ENCODE measurements around the gene SIK3. TPM values are rescaled to one million over a fixed set of nuclear protein-coding genes. Genes with fewer than 3 reads are reported as not detected.

SIK3 gene
- total and polyA plus RNA-seq, 2 experiments from 2014 or later: 6.1 to 33.9 TPM

DNA sequence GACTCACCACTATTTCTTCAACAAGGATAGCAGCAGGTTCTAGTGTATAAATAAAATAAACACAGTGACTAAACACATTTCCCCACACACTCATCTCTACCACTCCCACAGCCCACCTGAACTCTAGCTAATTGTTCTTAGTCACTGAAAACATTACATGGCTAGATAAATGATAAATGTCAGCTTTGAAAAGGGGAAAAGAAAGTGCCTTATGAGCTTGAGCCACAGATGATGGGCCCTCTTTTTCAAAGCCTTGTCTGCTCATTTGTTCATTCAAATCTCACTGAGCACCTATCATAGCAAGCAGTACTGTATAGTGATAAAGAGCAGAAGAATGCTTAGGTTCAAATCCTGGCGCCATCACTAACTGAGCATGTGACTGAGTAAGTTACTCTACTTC, 58.3 kb downstream of the SIK3 start (continued):
- TF ChIP-seq, protein P1, sequence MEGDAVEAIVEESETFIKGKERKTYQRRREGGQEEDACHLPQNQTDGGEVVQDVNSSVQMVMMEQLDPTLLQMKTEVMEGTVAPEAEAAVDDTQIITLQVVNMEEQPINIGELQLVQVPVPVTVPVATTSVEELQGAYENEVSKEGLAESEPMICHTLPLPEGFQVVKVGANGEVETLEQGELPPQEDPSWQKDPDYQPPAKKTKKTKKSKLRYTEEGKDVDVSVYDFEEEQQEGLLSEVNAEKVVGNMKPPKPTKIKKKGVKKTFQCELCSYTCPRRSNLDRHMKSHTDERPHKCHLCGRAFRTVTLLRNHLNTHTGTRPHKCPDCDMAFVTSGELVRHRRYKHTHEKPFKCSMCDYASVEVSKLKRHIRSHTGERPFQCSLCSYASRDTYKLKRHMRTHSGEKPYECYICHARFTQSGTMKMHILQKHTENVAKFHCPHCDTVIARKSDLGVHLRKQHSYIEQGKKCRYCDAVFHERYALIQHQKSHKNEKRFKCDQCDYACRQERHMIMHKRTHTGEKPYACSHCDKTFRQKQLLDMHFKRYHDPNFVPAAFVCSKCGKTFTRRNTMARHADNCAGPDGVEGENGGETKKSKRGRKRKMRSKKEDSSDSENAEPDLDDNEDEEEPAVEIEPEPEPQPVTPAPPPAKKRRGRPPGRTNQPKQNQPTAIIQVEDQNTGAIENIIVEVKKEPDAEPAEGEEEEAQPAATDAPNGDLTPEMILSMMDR (conservative IDR thresholded peaks at IDR 0.05; ENCODE audit: low read depth in 2 of 2): no peak
- TF ChIP-seq CREB1 (CRISPR knock-in tag; IDR thresholded peaks at IDR 0.05; ENCODE audit: low read depth): no peak
- no peak for TF ChIP-seq EZH2 (IDR thresholded peaks at IDR 0.05; ENCODE audit: low read depth, unreplicated experiment)
- TF ChIP-seq, protein P2, sequence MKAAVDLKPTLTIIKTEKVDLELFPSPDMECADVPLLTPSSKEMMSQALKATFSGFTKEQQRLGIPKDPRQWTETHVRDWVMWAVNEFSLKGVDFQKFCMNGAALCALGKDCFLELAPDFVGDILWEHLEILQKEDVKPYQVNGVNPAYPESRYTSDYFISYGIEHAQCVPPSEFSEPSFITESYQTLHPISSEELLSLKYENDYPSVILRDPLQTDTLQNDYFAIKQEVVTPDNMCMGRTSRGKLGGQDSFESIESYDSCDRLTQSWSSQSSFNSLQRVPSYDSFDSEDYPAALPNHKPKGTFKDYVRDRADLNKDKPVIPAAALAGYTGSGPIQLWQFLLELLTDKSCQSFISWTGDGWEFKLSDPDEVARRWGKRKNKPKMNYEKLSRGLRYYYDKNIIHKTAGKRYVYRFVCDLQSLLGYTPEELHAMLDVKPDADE (IDR thresholded peaks at IDR 0.05): no peak

DNA sequence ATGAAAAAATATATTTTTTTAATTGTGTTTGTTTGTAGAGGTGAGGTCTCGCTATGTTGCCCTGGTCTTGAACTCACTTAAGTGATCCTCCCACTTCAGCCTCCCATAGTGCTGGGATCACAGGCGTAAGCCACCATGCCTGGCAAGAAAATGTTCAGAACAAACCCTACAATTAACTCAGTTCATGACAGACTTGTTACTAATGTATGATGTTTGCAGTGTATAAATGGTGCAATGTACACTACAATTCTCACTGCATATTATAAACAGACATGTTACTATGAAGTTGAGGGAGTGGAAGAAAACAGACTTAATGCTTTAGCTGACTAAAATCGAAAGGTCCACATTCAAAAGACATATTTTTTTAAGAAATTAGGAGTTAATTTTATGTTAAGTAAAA, 59.0 kb downstream of the SIK3 start:
- no peaks in the 10 kb centered on the region for H3F3A ChIP-seq (replicated peaks; ENCODE audit: low read depth)
- no peak overlapping the region for H3K4me2 ChIP-seq
- no peak overlapping the region for H3K4me3 Mint-ChIP-seq
- no peak overlapping the region for H3K4me3 ChIP-seq
- H2AFZ ChIP-seq: no peak overlapping the region
- no peak overlapping the region for H3K27ac Mint-ChIP-seq
- no peak for ATAC-seq
- H3K4me1 Mint-ChIP-seq: peaks cover 21% of the 10 kb centered on the region
- no peaks in the 10 kb centered on the region for H3K36me3 Mint-ChIP-seq (ENCODE audit: low read depth)
- no peaks in the 10 kb centered on the region for H3K27me3 ChIP-seq (ENCODE audit: insufficient read depth)
- H3K9me2 ChIP-seq (ENCODE audit: insufficient read depth): no peaks in the 10 kb centered on the region
- peaks cover 8% of the 10 kb centered on the region; the same call in 1 of the 2 replicates for H4K20me1 ChIP-seq (replicated peaks; ENCODE audit: insufficient read depth)
- no peaks in the 10 kb centered on the region for H3K27me3 Mint-ChIP-seq (ENCODE audit: insufficient read depth, low read depth, poor library complexity)
- H3K9me3 Mint-ChIP-seq: no peaks in the 10 kb centered on the region
- H3K27ac ChIP-seq (ENCODE audit: low read depth): no peak overlapping the region
- no peaks in the 10 kb centered on the region for H3K36me3 ChIP-seq (ENCODE audit: insufficient read depth)
- H3K4me1 ChIP-seq (ENCODE audit: insufficient read depth): peaks cover 16% of the 10 kb centered on the region; the same call in 1 of the 2 replicates
- no peak for DNase-seq (ENCODE audit: low spot score)
- peaks cover 67% of the 10 kb centered on the region for H3K79me2 ChIP-seq (replicated peaks; ENCODE audit: insufficient read depth)
- TF ChIP-seq EZH2phosphoT487 (IDR thresholded peaks at IDR 0.05; ENCODE audit: unreplicated experiment) (no peak), NANOG (IDR thresholded peaks at IDR 0.05; ENCODE audit: borderline replicate concordance) (no peak), CREB1 (CRISPR knock-in tag; IDR thresholded peaks at IDR 0.05; ENCODE audit: low read depth) (no peak), JUNB (IDR thresholded peaks at IDR 0.05; ENCODE audit: unreplicated experiment) (no peak), STAT1 (IDR thresholded peaks at IDR 0.05; ENCODE audit: unreplicated experiment) (no peak)
- TF ChIP-seq, protein P3, sequence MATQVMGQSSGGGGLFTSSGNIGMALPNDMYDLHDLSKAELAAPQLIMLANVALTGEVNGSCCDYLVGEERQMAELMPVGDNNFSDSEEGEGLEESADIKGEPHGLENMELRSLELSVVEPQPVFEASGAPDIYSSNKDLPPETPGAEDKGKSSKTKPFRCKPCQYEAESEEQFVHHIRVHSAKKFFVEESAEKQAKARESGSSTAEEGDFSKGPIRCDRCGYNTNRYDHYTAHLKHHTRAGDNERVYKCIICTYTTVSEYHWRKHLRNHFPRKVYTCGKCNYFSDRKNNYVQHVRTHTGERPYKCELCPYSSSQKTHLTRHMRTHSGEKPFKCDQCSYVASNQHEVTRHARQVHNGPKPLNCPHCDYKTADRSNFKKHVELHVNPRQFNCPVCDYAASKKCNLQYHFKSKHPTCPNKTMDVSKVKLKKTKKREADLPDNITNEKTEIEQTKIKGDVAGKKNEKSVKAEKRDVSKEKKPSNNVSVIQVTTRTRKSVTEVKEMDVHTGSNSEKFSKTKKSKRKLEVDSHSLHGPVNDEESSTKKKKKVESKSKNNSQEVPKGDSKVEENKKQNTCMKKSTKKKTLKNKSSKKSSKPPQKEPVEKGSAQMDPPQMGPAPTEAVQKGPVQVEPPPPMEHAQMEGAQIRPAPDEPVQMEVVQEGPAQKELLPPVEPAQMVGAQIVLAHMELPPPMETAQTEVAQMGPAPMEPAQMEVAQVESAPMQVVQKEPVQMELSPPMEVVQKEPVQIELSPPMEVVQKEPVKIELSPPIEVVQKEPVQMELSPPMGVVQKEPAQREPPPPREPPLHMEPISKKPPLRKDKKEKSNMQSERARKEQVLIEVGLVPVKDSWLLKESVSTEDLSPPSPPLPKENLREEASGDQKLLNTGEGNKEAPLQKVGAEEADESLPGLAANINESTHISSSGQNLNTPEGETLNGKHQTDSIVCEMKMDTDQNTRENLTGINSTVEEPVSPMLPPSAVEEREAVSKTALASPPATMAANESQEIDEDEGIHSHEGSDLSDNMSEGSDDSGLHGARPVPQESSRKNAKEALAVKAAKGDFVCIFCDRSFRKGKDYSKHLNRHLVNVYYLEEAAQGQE (IDR thresholded peaks at IDR 0.05; ENCODE audit: unreplicated experiment): no peak
- TF ChIP-seq, protein P2 (IDR thresholded peaks at IDR 0.05): no peak
- TF ChIP-seq, protein P4, sequence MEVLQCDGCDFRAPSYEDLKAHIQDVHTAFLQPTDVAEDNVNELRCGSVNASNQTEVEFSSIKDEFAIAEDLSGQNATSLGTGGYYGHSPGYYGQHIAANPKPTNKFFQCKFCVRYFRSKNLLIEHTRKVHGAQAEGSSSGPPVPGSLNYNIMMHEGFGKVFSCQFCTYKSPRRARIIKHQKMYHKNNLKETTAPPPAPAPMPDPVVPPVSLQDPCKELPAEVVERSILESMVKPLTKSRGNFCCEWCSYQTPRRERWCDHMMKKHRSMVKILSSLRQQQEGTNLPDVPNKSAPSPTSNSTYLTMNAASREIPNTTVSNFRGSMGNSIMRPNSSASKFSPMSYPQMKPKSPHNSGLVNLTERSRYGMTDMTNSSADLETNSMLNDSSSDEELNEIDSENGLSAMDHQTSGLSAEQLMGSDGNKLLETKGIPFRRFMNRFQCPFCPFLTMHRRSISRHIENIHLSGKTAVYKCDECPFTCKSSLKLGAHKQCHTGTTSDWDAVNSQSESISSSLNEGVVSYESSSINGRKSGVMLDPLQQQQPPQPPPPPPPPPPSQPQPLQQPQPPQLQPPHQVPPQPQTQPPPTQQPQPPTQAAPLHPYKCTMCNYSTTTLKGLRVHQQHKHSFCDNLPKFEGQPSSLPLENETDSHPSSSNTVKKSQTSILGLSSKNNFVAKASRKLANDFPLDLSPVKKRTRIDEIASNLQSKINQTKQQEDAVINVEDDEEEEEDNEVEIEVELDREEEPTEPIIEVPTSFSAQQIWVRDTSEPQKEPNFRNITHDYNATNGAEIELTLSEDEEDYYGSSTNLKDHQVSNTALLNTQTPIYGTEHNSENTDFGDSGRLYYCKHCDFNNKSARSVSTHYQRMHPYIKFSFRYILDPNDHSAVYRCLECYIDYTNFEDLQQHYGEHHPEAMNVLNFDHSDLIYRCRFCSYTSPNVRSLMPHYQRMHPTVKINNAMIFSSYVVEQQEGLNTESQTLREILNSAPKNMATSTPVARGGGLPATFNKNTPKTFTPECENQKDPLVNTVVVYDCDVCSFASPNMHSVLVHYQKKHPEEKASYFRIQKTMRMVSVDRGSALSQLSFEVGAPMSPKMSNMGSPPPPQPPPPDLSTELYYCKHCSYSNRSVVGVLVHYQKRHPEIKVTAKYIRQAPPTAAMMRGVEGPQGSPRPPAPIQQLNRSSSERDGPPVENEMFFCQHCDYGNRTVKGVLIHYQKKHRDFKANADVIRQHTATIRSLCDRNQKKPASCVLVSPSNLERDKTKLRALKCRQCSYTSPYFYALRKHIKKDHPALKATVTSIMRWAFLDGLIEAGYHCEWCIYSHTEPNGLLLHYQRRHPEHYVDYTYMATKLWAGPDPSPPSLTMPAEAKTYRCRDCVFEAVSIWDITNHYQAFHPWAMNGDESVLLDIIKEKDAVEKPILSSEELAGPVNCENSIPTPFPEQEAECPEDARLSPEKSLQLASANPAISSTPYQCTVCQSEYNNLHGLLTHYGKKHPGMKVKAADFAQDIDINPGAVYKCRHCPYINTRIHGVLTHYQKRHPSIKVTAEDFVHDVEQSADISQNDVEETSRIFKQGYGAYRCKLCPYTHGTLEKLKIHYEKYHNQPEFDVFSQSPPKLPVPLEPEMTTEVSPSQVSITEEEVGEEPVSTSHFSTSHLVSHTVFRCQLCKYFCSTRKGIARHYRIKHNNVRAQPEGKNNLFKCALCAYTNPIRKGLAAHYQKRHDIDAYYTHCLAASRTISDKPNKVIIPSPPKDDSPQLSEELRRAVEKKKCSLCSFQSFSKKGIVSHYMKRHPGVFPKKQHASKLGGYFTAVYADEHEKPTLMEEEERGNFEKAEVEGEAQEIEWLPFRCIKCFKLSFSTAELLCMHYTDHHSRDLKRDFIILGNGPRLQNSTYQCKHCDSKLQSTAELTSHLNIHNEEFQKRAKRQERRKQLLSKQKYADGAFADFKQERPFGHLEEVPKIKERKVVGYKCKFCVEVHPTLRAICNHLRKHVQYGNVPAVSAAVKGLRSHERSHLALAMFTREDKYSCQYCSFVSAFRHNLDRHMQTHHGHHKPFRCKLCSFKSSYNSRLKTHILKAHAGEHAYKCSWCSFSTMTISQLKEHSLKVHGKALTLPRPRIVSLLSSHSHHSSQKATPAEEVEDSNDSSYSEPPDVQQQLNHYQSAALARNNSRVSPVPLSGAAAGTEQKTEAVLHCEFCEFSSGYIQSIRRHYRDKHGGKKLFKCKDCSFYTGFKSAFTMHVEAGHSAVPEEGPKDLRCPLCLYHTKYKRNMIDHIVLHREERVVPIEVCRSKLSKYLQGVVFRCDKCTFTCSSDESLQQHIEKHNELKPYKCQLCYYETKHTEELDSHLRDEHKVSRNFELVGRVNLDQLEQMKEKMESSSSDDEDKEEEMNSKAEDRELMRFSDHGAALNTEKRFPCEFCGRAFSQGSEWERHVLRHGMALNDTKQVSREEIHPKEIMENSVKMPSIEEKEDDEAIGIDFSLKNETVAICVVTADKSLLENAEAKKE (CRISPR knock-in tag; IDR thresholded peaks at IDR 0.05): no peak

Measured in GM23338 (cell line).